HepG2 (cell line): ENCODE measurements around the gene AGBL3. TPM values are rescaled to one million over a fixed set of nuclear protein-coding genes. Genes with fewer than 3 reads are reported as not detected.

Experiments
- ATAC-seq: fragments of 200-7000 bp; cut with Tn5 transposase; 3 replicates; pipeline ENCODE4 v1.9.1; 2020; ENCODE audit warnings: mild to moderate bottlenecking, moderate library complexity
- BruUV-seq: library from RNA; stranded (reverse); fragments of 400-500 nt; replicated peaks from 2 replicates; lab custom pipeline; 2021; lab: Mats Ljungman, UMichigan
- CTCF ChIA-PET: fragments of 300-600 bp; formaldehyde crosslinking; extraction: SDS; loops from one replicate; lab custom pipeline; 2021; ENCODE audit warnings: low total read pairs, inconsistent platforms, low intra/inter-chr PET ratio; lab: Yijun Ruan, JAX
- POLR2A ChIA-PET: fragments of 350-600 bp; sonication (Branson Sonifier 250); formaldehyde crosslinking; loops from one replicate; lab custom pipeline; 2020; ENCODE audit warnings: antibody characterized with exemption, inconsistent platforms; lab: Yijun Ruan, JAX
- DNase-seq: peaks from one replicate; pipeline ENCODE4 v3.0.0-alpha.2; 2015; ENCODE audit warnings: low spot score
- FAIRE-seq: peaks from 3 replicates; lab custom pipeline; 2011; peaks lifted over from hg19 to GRCh38; lab: Jason Lieb, UNC
- H2AFZ ChIP-seq: one replicate; pipeline ENCODE4 v1.6.1; 2011; ENCODE audit warnings: low read length, inconsistent platforms
- H3K27ac ChIP-seq: fragments of 300-600 bp; 3 replicates; pipeline ENCODE4 v1.8.0; 2011; ENCODE audit warnings: mixed run types, mild to moderate bottlenecking, mixed read lengths, low read length, inconsistent platforms; ENCODE audit not compliant: insufficient read depth; ENCODE audit errors: extremely low read length
- H3K27me3 ChIP-seq, 2 experiments: fragments of 200-600 bp in 1 of 2; 2 replicates in 1 of 2; 3 replicates in 1 of 2; pipeline versions ENCODE4 v1.6.0 to v1.8.0; 2011; ENCODE audit warnings: low read length in 2 of 2, mild to moderate bottlenecking in 2 of 2, moderate library complexity in 2 of 2, inconsistent platforms in 1 of 2; ENCODE audit not compliant: insufficient read depth in 2 of 2, control insufficient read depth in 1 of 2
- H3K36me3 ChIP-seq, 2 experiments: fragments of 200-600 bp in 1 of 2; replicated peaks in 1 of 2; 2 replicates in 1 of 2; 3 replicates in 1 of 2; pipeline versions ENCODE4 v1.5.1 to v1.8.0; 2011; ENCODE audit warnings: low read length in 2 of 2, inconsistent platforms in 1 of 2; ENCODE audit not compliant: insufficient read depth in 2 of 2, control insufficient read depth in 1 of 2
- H3K4me1 ChIP-seq: 2 replicates; pipeline ENCODE4 v1.5.1; 2012; ENCODE audit warnings: low read length, inconsistent platforms; ENCODE audit not compliant: insufficient read depth
- H3K4me2 ChIP-seq: 2 replicates; pipeline ENCODE4 v1.6.0; 2011; ENCODE audit warnings: low read depth, low read length, inconsistent platforms
- H3K4me3 ChIP-seq, 3 experiments: fragments of 200-600 bp in 1 of 3; sonication (generic), shearing (Covaris generic) in 1 of 3; replicated peaks in 1 of 3; 2 replicates each; pipeline ENCODE4 v1.5.1; 2011 to 2016; ENCODE audit warnings: low read length in 3 of 3, inconsistent platforms in 2 of 3, low read depth in 2 of 3, mild to moderate bottlenecking in 2 of 3, control low read depth in 1 of 3, mixed read lengths in 1 of 3; ENCODE audit not compliant: insufficient read depth in 1 of 3
- H3K79me2 ChIP-seq: one replicate; pipeline ENCODE4 v1.6.1; 2011; ENCODE audit warnings: low read length, inconsistent platforms; ENCODE audit not compliant: insufficient read depth
- H3K9ac ChIP-seq: 2 replicates; pipeline ENCODE4 v1.6.0; 2011; ENCODE audit warnings: mild to moderate bottlenecking, low read depth, low read length, inconsistent platforms; ENCODE audit not compliant: insufficient read depth
- H3K9me3 ChIP-seq: 2 replicates; pipeline ENCODE4 v1.5.1; 2012; ENCODE audit warnings: mild to moderate bottlenecking, low read length
- H4K20me1 ChIP-seq: 2 replicates; pipeline ENCODE4 v1.6.0; 2011; ENCODE audit warnings: inconsistent platforms, mild to moderate bottlenecking, low read length, moderate library complexity; ENCODE audit not compliant: insufficient read depth
- ATF3 ChIP-seq: sonication (generic); formaldehyde crosslinking; IDR thresholded peaks from 2 replicates; pipeline ENCODE4 v1.4.0; 2020; ENCODE audit warnings: missing genetic modification reagents
- ELF4 ChIP-seq: sonication (generic); formaldehyde crosslinking; IDR thresholded peaks from 2 replicates; pipeline ENCODE4 v1.5.0; 2020; ENCODE audit warnings: missing genetic modification reagents, mild to moderate bottlenecking, moderate library complexity, borderline replicate concordance
- FOXP4 ChIP-seq: sonication (generic); formaldehyde crosslinking; IDR thresholded peaks from 2 replicates; pipeline ENCODE4 v1.4.0; 2020; ENCODE audit warnings: missing genetic modification reagents
- HDAC1 ChIP-seq: sonication (generic); formaldehyde crosslinking; IDR thresholded peaks from 2 replicates; pipeline ENCODE4 v1.5.1; 2020; ENCODE audit warnings: mild to moderate bottlenecking, missing genetic modification reagents
- SRY ChIP-seq: sonication (generic); formaldehyde crosslinking; IDR thresholded peaks from 2 replicates; pipeline ENCODE4 v1.8.0; 2022; ENCODE audit warnings: mild to moderate bottlenecking, missing genetic modification reagents
- THAP9 ChIP-seq: sonication (generic); formaldehyde crosslinking; IDR thresholded peaks from 2 replicates; pipeline ENCODE4; 2020; ENCODE audit warnings: missing genetic modification reagents, mild to moderate bottlenecking, borderline replicate concordance
- ZNF562 ChIP-seq: sonication (generic); formaldehyde crosslinking; IDR thresholded peaks from 2 replicates; pipeline ENCODE4 v1.8.0; 2022; ENCODE audit warnings: missing genetic modification reagents, borderline replicate concordance
- ZNF572 ChIP-seq: sonication (generic); formaldehyde crosslinking; IDR thresholded peaks from 2 replicates; pipeline ENCODE4 v1.5.1; 2020; ENCODE audit warnings: mild to moderate bottlenecking, missing genetic modification reagents
- ZNF83 ChIP-seq: sonication (generic); formaldehyde crosslinking; IDR thresholded peaks from 2 replicates; pipeline ENCODE4 v1.4.0; 2020; ENCODE audit warnings: missing genetic modification reagents, mild to moderate bottlenecking, borderline replicate concordance
- WGBS: methylation state at CpG from one replicate; pipeline ENCODE4 v1.1.6; 2017; ENCODE audit warnings: low lambda C conversion rate; 5-methylcytosine and 5-hydroxymethylcytosine counted together
- in situ Hi-C: cut with HindIII; loops from 2 replicates; pipeline ENCODE4 v1.10.0; 2017; ENCODE audit warnings: low pct_unique_long_range_greater_than_20kb; ENCODE audit not compliant: extremely low pct_ligation_motif_present
- intact Hi-C: fragments of 100-400 bp; cut with micrococcal nuclease; formaldehyde crosslinking; loops from one replicate; pipeline ENCODE4 v1.10.0; 2022; ENCODE audit not compliant: unreplicated experiment
- polyA plus RNA-seq, 8 experiments: library from polyadenylated mRNA; depleted of rRNA in 3 of 8; stranded (reverse) in 7 of 8; unstranded in 1 of 8; fragments of >200 nt; fragmentation: Illumina TruSeq in 4 of 8; extraction: Trizol in 4 of 8; gene quantifications; 2 replicates each; pipeline versions ENCODE4 v1.2.1 to v1.2.3, GENCODE V29; 2011 to 2016; ENCODE audit warnings: low read depth in 4 of 8, missing spikeins in 1 of 8, mixed read lengths in 1 of 8; ENCODE audit not compliant: insufficient read depth in 1 of 8
- total RNA-seq, 5 experiments: library from RNA; depleted of rRNA; stranded (reverse); fragments of >200 nt; fragmentation: Illumina TruSeq; extraction: Trizol; gene quantifications; 2 replicates each; pipeline ENCODE4 v1.2.3, GENCODE V29; 2016; ENCODE audit warnings: low read depth in 1 of 5

The AGBL3 gene
- total and polyA plus RNA-seq, 2 of the 13 experiments (the other 11 are each of a cell fraction or from before 2014, with no cell fraction given), result 2.2 to 7.2 TPM

- H3K4me2 ChIP-seq, result no peak overlapping the region
- peaks cover 73% of the 10 kb centered on the region for H3K79me2 ChIP-seq
- H3K36me3 ChIP-seq, result peaks cover 4 to 18% of the 10 kb centered on the region in 2 experiments; a peak in 4 of 5 replicates
- FAIRE-seq, result no peak
- no peak for ATAC-seq
- ChIA-PET CTCF (no interaction called here), POLR2A (interaction anchor here (1.2 to 1.9 kb wide), 3 partner anchors 10 to 13 kb away, joined by 3 to 6 read pairs (median 5); partner anchors contain the start of genes CYREN and TMEM140)
- no peak overlapping the region for H3K4me3 ChIP-seq
- no CpG with 5 or more reads among the region's 1 CpG for WGBS
- no peak overlapping the region for H3K27ac ChIP-seq
- peaks cover 32% of the 10 kb centered on the region for H3K9me3 ChIP-seq
- H3K27me3 ChIP-seq, result no peaks in the 10 kb centered on the region
- no peak overlapping the region for H3K9ac ChIP-seq
- peaks cover 71% of the 10 kb centered on the region for H3K4me1 ChIP-seq
- no peak for DNase-seq
- in situ Hi-C loops (no loop called here), intact Hi-C loops (no loop called here)
- TF ChIP-seq FOXP4 (CRISPR knock-in tag) (no peak), SRY (no peak), ATF3 (CRISPR knock-in tag) (no peak), ELF4 (CRISPR knock-in tag) (no peak), HDAC1 (CRISPR knock-in tag) (no peak), ZNF83 (CRISPR knock-in tag) (no peak), THAP9 (CRISPR knock-in tag) (no peak), ZNF562 (no peak), ZNF572 (CRISPR knock-in tag) (no peak)
- BruUV-seq, result no TSS peak
- no peak overlapping the region for H2AFZ ChIP-seq
- no peaks in the 10 kb centered on the region; the same call in 1 of the 2 replicates for H4K20me1 ChIP-seq
These were observed 171.9 kb downstream of the AGBL3 start for GRCh38 chr7:135158141-135158655.
